Dedifferentiated amniotic fluid mesenchymal stem cell (primary cell): ENCODE measurements around the gene PNPLA5.

Source experiments
- DNase-seq: peaks from one replicate; pipeline ENCODE4 v3.0.0-alpha.2; 2016; ENCODE audit errors: extremely low spot score

PNPLA5 gene

DNA sequence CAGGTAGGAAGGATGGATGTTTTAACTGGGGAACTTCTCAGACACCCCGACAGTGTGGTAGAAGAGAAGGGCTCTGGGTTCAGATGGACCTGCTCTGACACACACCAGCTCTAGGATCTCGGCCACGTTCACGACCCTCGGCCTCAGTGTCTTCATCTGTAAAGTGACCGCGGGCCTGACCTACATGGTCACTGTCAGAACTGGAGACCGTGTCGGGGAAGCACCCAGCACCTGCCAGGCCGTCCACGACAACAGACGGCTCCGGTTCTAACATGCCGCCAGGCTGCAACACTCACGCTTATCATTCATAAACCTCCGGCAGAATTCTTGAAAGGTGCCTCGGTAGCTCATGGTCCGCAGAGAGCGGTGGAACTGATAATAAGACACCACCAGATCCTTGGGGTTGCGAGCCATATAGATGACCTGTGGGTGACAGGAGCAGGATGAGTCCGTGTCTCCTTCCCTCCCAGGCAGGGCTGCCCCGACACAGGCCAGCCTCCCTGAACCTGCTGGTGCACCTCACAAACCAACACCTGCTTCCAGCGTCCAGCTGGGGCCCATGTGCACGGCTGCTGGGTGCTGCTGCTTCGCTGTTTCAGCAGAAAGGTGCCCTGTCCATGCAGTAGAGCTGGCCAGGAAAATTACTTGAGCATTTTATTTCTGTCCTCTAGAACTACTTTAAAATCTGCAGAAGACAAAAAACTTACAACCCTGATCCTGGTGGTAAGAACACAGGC is 53.1 kb downstream of the PNPLA5 start:
- no peak for DNase-seq

DNA sequence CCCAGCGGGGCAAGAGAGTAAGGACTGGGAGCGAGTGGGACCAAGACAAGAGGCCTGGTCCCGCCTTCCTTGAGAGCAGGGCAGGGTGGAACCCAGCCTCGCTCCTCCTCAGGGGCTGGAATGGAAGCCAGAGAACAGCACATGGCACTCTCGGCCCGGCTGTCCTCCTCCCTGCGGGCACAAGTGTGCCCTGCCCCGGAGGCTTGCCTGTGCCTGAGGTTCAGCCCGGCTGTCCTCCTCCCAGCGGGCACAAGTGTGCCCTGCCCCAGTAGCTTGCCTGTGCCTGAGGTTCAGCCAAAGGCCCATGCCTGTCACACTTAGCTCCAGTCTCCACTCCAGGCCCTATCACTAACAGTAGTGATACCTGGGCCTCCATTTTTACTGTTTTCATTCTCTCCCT is 53.7 kb downstream of the PNPLA5 start:
- DNase-seq = no peak

DNA sequence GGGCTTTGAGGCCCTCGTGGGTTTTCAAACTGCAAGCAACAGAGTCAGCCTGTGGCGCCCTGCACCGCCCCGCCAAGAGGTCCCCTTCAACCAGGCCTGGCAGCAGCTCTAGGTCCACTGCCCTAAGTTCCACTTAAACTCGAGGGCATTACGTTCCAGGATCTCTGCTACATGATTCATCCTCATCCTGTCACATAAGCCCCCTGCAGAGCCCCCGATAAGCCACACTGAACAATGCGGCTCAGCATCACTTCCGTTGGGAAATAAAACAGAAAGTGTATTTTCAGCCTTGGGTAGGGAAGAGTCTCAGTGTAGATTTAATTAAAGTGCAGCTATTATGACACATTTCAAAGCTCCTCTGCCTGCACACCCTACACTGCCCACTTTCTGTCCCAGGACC is 54.1 kb downstream of the PNPLA5 start:
- DNase-seq = no peak

DNA sequence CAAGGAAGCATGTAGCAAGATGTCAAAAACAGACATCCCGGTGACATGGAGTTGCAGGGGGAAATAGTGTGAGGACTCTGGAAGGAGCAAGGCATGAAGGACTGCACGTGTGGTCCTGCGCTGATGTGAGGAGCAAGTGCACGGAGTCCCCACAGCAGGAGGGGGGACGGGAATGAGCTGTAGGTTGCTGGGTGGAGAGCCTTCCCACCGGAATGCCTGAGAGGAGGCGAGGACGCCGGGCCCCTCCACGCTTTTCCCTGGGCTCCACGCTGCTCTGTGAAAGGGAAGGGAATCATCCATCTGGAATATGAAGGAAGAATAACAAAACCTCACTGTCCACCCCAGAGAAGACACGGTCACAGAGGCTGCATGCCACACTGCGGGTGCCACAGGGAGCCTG is 56.1 kb downstream of the PNPLA5 start:
- DNase-seq = no peak

DNA sequence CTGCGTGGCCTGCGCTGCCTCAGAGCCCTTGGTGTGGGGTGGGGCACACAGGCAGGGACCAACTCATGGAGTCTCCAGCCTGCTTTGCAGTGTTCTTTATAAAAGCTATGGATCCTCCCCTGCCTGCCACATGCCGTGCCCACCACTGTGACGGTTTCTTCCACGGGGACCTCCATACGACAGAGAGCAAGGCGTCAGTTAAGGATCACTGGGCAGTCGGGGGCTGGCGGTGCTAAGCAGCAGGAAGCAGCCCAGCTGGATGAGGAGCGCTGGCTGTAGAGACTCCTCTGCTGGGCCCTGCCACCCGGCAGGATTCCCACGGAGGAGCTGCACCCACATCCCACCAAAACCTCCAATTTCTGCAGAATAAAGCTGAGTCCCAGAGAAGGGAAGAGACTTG is 56.6 kb downstream of the PNPLA5 start:
- no peak for DNase-seq

DNA sequence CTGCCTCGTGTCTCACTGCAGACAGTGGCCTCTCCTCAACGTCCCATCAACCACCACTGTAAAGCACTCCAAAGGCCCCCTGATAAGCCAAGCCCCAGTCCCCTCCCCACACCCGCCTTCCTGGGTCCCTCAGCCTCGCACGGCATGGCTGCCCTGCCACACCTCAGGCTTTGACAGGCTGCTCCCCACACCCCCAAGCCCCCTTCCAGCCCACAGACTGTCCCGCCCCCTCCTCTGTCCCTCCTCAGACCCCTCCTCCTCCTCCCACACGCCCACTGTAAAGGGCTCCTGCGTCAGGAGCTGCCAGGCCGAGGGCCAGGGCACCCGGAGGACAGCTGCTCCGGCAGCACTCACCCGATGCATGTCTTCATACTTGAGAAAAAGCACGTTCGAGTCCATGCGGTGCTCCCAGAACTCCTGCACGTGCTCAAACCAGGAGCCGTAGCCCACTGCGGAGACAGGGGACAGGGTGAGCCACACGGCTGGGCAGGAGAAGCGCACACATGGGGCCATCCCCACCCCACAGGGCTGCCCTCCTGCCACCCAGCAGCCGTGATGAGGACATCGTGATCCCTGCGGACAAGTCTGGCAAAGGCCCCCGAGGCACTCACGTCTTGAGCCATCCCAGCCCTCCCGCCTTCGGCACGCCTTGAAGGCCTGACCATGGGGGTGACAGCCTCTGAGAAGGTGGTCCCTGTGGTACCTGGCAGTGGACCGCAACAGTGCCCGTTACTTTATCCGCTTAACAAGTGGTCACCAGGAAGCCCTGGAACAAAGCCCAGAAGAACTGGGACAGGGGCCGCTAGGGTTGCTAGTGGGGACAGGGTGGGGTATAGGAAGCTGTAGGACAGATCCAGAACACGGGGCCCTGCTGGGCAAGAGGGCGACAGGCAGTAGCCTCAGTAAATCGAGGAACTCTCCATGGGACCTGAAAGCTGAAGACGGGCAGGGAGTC is 58.2 kb downstream of the PNPLA5 start:
- no peak for DNase-seq

DNA sequence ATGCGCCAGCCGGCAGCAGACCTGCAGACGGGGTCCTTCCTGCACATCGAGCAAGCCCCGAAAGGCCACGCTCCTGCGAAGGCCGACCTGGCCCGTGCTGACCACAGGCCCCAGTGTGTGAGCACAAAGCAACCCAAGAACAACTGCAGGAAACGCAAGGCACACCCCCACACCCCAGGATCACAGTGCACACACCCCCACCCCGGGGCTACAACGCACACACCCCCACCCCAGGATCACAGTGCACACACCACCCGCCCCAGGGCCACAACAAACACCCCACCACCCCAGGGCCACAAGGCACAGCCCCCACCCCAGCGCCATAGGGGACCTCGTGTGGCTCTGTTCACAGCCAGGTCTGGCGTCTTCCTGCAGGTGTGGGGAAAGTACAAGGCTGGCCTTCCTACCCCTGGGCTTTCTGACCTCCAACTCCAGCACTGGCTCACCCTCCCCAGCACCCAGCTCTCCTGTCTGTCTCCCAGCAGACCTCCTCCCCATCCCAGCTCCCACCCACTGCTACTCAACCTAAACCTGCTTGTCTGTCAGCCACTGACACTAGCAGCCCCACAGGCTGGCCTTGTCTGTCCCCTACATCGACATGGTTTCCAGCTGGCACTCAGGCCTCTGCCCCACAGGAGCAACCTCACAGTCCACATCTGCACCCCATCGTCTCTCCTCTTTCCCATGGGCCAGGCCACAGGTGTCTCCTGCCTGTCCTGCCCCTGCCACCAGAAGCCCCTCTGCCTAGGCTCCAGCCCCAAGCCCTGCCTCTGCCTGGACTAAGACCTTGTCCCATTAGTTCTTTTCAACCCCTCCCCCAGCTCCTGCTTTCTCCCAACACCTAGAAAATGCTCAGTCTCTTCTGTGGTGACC is 59.2 kb downstream of the PNPLA5 start:
- no peak for DNase-seq

DNA sequence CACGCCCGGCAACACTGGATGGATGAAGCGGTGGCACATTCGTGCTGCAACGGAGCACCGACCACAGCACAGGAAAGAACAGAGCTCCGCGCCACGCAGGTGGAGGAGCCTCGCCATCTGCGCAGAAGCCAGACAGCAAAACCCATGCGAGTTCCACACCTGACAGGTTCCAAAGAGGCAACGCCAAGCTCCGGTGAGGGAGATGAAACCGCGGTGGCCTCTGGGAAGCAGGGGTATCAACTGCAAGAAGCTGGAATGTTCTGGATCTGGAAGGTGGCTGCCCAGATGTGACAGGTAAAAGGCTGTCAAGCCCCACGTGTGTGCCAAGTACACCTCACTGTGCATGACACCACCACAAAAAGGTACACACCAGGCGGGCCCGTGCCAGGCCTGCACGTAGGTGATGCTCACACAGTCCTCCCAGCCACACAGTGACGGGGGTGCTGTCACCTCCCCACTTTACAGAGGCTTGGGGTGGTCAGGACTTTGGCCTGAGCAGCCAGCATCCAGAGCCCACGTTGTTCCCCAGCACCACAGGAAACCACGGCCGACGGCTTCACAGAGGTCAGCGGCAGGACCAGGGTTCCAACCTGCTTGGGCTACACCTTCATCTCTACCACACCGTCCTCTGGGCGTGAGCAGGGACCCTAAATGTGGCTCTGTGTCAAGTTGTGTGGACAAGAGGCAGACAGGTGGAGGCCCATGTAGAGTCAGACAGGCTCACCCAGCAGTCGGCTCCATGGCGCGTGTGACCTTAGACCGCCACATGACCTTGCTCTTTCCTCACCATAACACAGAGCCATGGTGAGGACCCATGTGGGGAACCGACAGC is 60.0 kb downstream of the PNPLA5 start:
- no peak for DNase-seq

DNA sequence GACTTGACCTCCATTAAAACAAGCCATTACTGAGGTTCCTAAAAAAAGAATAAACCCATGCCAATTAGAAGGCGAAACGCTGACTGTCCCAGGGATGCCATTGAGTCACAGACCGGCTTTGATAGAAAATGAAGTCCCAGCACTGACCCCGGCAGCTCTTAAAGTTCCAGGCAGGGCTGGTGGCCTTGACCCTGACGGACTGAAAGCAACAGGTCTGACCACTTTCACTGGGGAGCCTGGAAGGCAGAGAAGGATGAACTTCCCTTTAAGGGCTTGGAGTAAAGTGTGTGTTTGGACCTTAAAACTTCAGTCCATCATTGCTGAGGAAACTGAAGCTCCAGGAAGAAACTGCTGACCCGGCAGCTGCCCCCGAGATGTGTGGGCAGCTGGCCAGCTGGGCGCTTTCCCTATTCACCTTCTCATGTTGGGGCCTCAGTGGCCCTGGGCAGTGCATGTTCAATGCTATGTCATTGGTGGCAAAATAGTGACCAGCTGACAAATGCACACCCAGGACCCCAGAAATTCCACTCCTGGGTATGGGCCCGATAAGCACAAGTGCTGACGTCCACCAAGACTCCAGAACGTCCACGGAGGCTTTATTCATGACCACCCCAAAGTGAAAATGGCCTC is 60.8 kb downstream of the PNPLA5 start:
- DNase-seq = no peak

DNA sequence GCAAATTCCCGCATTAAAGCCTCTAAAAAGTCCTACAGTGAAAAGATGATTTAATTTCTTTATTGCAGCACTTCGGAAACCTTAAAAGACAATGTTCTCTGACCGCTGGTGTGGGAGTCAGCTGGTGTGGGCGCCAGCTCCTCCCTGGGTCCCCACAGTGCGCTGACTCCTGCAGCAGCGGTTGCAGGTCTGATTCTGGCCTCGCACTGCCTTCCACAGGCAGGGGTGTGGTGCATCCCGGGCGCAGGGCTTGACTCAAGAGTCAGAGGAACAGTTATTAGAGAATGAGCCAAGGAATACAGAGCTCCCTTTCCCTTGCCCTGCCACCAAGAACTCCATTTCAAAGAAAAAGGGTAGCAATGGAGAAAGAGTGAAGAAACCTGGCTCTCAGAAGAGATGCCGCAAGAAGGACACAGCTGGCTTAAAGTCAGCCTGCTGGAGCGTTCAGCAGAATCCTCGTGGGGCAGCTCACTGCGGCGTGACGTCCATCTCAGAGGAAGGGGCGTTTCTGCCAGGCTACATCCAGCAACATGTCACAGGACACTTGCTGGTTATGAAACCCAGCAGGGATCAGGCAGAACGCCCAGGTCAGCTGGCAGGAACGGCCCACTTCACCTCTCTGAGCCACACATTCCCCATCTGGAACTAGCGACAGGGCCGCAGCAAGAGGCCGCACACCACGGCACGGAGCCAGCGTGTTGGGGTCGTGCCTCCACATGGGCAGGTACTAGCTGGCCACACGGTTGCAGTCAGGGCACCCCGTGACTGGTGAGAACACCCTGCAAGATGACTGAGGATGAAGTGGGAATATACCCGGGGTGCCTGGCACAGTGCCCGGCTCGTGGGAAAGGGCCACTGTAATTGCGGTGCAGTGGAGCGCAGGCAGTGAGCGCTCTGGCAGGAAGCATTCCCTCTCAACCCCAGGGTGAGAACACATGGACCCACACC is 61.6 kb downstream of the PNPLA5 start:
- no peak for DNase-seq
